Upper lobe of right lung (tissue), 1 donor: ENCODE measurements around the gene KIAA1614. TPM values are rescaled to one million over a fixed set of nuclear protein-coding genes. Genes with fewer than 3 reads are reported as not detected.
"Not testable (repeated sequence)": the region's sequence is repeated elsewhere in the genome, so short reads cannot be mapped to it uniquely, and the experiment has no call there.

Experiments used
- ATAC-seq: fragments of 200-7000 bp; cut with Tn5 transposase; one replicate; pipeline ENCODE4 v1.9.1; 2020; ENCODE audit warnings: mild to moderate bottlenecking, moderate library complexity
- DNase-seq: peaks from one replicate; pipeline ENCODE4 v3.0.0-alpha.2; 2020
- H3K27ac ChIP-seq: fragments of 200-600 bp; one replicate; pipeline ENCODE4 v1.8.0; 2022
- H3K27me3 ChIP-seq: fragments of 200-600 bp; one replicate; pipeline ENCODE4 v1.8.0; 2022; ENCODE audit warnings: mild to moderate bottlenecking
- H3K36me3 ChIP-seq: fragments of 200-600 bp; one replicate; pipeline ENCODE4 v1.8.0; 2022
- H3K4me1 ChIP-seq: fragments of 200-600 bp; one replicate; pipeline ENCODE4 v1.8.0; 2022
- H3K4me3 ChIP-seq: fragments of 200-600 bp; one replicate; pipeline ENCODE4 v1.8.0; 2022; ENCODE audit warnings: mild to moderate bottlenecking
- H3K9me3 ChIP-seq: fragments of 200-600 bp; one replicate; pipeline ENCODE4 v1.8.0; 2022
- CTCF ChIP-seq: fragments of 200-600 bp; IDR thresholded peaks from one replicate; pipeline ENCODE4 v1.8.0; 2022; ENCODE audit warnings: antibody characterized with exemption
- intact Hi-C: fragments of 100-400 bp; cut with DNase I; formaldehyde crosslinking; loops from one replicate; pipeline ENCODE4 v1.11.0; 2022
- total RNA-seq: library from RNA; stranded (reverse); fragmentation: NEBNext Ultra II Directional; extraction: Animal tissue kit (Norgen Biotek cat#: 25700); gene quantifications from one replicate; pipeline ENCODE4 v1.2.1, GENCODE V29; 2021
- donor health status: DM: no; HTN: yes; CAD: no; lungs with severe emphysema.

KIAA1614 gene
- total RNA-seq, 1 donor from 2014 or later, result 5.5 TPM

DNA sequence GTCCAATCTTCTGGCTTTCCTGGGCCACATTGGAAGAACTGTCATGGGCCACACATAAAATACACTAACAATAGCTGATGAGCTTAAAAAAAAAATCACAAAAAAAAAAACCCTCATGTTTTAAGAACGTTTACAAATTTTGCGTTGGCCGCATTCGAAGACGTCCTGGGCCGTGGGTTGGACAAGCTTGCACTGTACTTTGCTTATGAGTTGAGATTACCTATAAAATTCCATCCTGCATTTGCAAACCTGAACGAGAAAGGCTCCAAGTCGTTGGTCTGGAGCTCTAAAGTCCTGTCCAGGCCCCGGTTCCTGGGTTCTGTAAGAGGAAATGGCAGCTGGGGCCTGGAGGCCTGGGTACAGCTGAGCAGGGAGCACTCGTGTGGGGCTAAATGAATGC is 51.4 kb downstream of the KIAA1614 start:
- Histone ChIP-seq H3K36me3 (peaks cover 16% of the 10 kb centered on the region), H3K27ac (no peak overlapping the region), H3K4me1 (no peaks in the 10 kb centered on the region), H3K9me3 (no peaks in the 10 kb centered on the region), H3K4me3 (no peak overlapping the region), H3K27me3 (no peaks in the 10 kb centered on the region)
- DNase-seq, result no peak
- intact Hi-C loops, result no loop called here
- TF ChIP-seq CTCF, result no peak
- ATAC-seq, result no peak

- Histone ChIP-seq H3K9me3 (no peaks in the 10 kb centered on the region), H3K27ac (no peak overlapping the region), H3K36me3 (peaks cover 16% of the 10 kb centered on the region), H3K27me3 (no peaks in the 10 kb centered on the region), H3K4me3 (no peak overlapping the region), H3K4me1 (no peaks in the 10 kb centered on the region)
- ATAC-seq (no peak), DNase-seq (no peak)
- no peak for TF ChIP-seq CTCF
- intact Hi-C loops, result no loop called here
Observed at GRCh38 chr1:180964595-180964994, 51.9 kb downstream of the KIAA1614 start.

DNA sequence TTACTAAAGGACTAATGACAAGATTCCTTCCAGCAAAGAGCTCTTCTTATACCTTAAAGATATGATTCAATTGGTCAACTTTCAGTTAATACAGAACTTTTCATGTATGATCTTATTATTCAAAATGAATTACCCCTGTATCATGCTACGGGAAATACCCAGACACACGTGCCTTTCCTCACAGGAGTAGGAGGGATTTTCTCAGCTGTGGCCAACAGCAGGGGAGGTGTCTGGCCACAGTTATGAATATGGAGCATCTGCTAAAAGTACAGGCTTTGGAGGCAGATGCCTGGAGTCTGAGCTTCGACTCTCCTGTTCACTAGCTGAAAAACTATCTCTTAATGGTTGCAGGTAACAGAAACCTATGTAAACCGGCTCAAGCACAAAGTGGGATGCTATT is 53.6 kb downstream of the KIAA1614 start:
- no peak for ATAC-seq
- no peak for TF ChIP-seq CTCF
- Histone ChIP-seq H3K4me3 (no peak overlapping the region), H3K4me1 (no peaks in the 10 kb centered on the region), H3K36me3 (peaks cover 20% of the 10 kb centered on the region), H3K27me3 (no peaks in the 10 kb centered on the region), H3K27ac (no peak overlapping the region), H3K9me3 (no peaks in the 10 kb centered on the region)
- no peak for DNase-seq
- intact Hi-C loops, result no loop called here

DNA sequence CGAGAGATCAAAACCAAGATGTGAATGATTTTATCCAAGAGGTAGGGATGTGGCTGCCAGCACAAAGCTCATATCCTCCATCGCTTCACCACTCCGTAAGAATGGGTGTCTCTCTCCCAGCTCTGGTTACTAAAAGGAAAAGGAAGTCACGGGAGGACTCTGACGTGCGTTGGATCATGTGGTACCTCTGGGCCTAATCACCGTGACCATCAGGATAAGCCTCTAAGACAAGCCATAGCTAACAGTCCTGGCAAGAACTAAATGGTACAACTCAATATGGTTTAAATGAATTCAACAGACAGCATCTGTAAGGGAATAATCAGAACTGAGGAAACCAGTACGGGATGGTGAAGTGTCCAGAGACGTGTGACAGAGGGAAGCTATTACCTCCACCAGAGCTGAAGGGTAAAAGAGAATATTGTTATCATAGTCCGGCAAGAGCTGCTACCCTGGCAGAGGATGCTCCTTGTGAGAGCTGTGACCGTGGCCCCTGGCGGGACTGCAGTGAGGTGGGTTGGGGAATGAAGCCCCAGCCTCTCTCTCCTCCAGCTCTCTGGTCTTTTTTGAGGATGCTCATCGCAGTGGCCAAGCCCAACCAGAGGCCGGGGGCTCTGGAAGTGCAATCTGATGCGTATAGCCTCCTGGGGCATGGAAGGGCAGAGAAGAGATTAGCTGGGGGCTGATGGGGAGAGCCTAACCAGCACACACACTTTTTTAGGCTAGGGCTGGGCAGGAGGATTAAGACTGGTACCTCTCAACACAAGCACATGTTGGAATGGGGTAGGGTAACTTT is 54.2 kb downstream of the KIAA1614 start:
- H3K4me3 ChIP-seq, result no peak overlapping the region
- no peak for DNase-seq
- H3K9me3 ChIP-seq, result no peaks in the 10 kb centered on the region
- H3K36me3 ChIP-seq, result peaks cover 24% of the 10 kb centered on the region
- no peaks in the 10 kb centered on the region for H3K27me3 ChIP-seq
- H3K4me1 ChIP-seq, result no peaks in the 10 kb centered on the region
- peak; percentile 24 for ATAC-seq
- intact Hi-C loops, result no loop called here
- no peak overlapping the region for H3K27ac ChIP-seq
- TF ChIP-seq CTCF, result no peak

DNA sequence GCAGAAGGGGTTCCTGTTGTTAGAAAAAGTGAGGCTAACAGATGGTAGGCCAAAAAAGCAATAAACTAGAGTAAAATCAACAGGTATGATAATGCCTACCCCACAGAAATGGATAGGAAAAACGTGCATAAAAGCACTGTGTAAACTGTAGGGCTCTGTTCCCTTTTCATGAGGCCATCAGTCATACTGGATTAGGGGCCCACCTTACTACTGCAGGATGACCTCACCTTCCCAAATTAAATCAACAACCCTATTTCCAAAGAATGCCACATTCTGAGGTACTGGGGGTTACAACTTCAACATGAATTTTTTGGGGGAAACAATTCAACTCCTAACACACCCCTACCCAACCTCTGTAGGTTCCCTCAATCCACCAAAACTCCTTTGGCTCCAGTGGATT is 54.9 kb downstream of the KIAA1614 start:
- Histone ChIP-seq H3K4me3 (no peak overlapping the region), H3K36me3 (peaks cover 29% of the 10 kb centered on the region), H3K27me3 (no peaks in the 10 kb centered on the region), H3K4me1 (no peaks in the 10 kb centered on the region), H3K9me3 (no peaks in the 10 kb centered on the region), H3K27ac (no peak overlapping the region)
- intact Hi-C loops, result no loop called here
- no peak for ATAC-seq
- no peak for DNase-seq
- TF ChIP-seq CTCF, result no peak

GRCh38 chr1:180968834-180969233 is 56.1 kb downstream of the KIAA1614 start:
- ATAC-seq, H3K27ac ChIP-seq, DNase-seq, H3K4me3 ChIP-seq, H3K9me3 ChIP-seq, H3K4me1 ChIP-seq, H3K27me3 ChIP-seq, intact Hi-C loops: not testable (repeated sequence)
- peaks cover 42% of the 10 kb centered on the region for H3K36me3 ChIP-seq
